Activated CD4-positive, alpha-beta T cell treated with anti-CD3 and anti-CD28 coated beads, Interleukin-2, amount 50 U/mL, for 16 hours (primary cell): Measurements from ENCODE around the gene SNX17.
"Not testable (repeated sequence)": the region's sequence is repeated elsewhere in the genome, so short reads cannot be mapped to it uniquely, and the experiment has no call there.

ENCODE experiments used
- DNase-seq: peaks from one replicate; pipeline ENCODE4 v3.0.0-alpha.2; 2020

Gene SNX17

GRCh38 chr2:27370026-27370815 lies at the start of gene SNX17, which contains the start of gene EIF2B4:
Gene SNX17 (plus strand): TSS chr2:27370616. CDS start chr2:27370744, 128 bp downstream.
Gene EIF2B4 (minus strand): TSS chr2:27370338. CDS start chr2:27370314, 24 bp downstream.
- peak; percentile 100 for DNase-seq

GRCh38 chr2:27320958-27321543 lies 49.4 kb upstream of the SNX17 start:
- no peak for DNase-seq

GRCh38 chr2:27322301-27322765 lies 48.1 kb upstream of the SNX17 start:
- DNase-seq, result no peak

- peak; percentile 93 for DNase-seq
These were observed 47.4 kb upstream of the SNX17 start, which contains the start of gene MPV17 for GRCh38 chr2:27322766-27323595. Gene MPV17 (minus strand): TSS chr2:27323097. CDS start chr2:27322517, 580 bp downstream.

- no peak for DNase-seq
These were observed 46.7 kb upstream of the SNX17 start for GRCh38 chr2:27323596-27324285.

- no peak for DNase-seq
These were observed 45.7 kb upstream of the SNX17 start for GRCh38 chr2:27324720-27325119.

GRCh38 chr2:27335311-27335710 lies 35.1 kb upstream of the SNX17 start:
- DNase-seq, result no peak

GRCh38 chr2:27336173-27336572 lies 34.2 kb upstream of the SNX17 start:
- DNase-seq, result no peak

GRCh38 chr2:27347641-27348040 lies 22.8 kb upstream of the SNX17 start:
- DNase-seq, result no peak

- DNase-seq, result no peak
These were observed 20.2 kb upstream of the SNX17 start for GRCh38 chr2:27350106-27350693.

GRCh38 chr2:27351802-27352598 lies 18.4 kb upstream of the SNX17 start:
- DNase-seq, result peak; percentile 53

GRCh38 chr2:27353386-27353761 lies 17.0 kb upstream of the SNX17 start:
- not testable (repeated sequence) for DNase-seq

GRCh38 chr2:27353762-27354596 lies 16.4 kb upstream of the SNX17 start:
- DNase-seq, result no peak

- DNase-seq, result no peak
These were observed 15.9 kb upstream of the SNX17 start for GRCh38 chr2:27354597-27354927.

GRCh38 chr2:27356056-27356381 lies 14.4 kb upstream of the SNX17 start:
- no peak for DNase-seq

- peak; percentile 96 for DNase-seq
These were observed 13.8 kb upstream of the SNX17 start, which contains the start of gene GTF3C2 for GRCh38 chr2:27356382-27357181. Gene GTF3C2 (minus strand): TSS chr2:27356764. CDS start chr2:27343554, 13,210 bp downstream.

- no peak for DNase-seq
These were observed 7.6 kb upstream of the SNX17 start for GRCh38 chr2:27362678-27363420.

- peak; percentile 34 for DNase-seq
These were observed 6.5 kb upstream of the SNX17 start for GRCh38 chr2:27363933-27364332.

GRCh38 chr2:27369471-27370025 lies 868 bp upstream of the SNX17 start:
- DNase-seq, result peak; percentile 45
